Naive thymus-derived CD4-positive, alpha-beta T cell (primary cell): ENCODE measurements around the gene ZNF609. TPM values are rescaled to one million over a fixed set of nuclear protein-coding genes. Genes with fewer than 3 reads are reported as not detected.

Experiments used
- ATAC-seq: fragments of 150-1000 bp; cut with Tn5 transposase; 2 replicates; pipeline ENCODE4 v1.10.0; 2021; ENCODE audit warnings: mild to moderate bottlenecking, moderate library complexity
- CTCF ChIA-PET: fragments of 350-600 bp; sonication (Branson Sonifier 250); formaldehyde crosslinking; loops from one replicate; lab custom pipeline; 2021; ENCODE audit warnings: antibody characterized with exemption; lab: Charles Lee
- POLR2A ChIA-PET: fragments of 350-600 bp; sonication (Branson Sonifier 250); formaldehyde crosslinking; loops from one replicate; lab custom pipeline; 2021; ENCODE audit warnings: antibody characterized with exemption, inconsistent platforms; lab: Charles Lee
- DNase-seq, 9 donors: peaks; one replicate each; pipeline versions ENCODE4 v3.0.0 to v3.0.0-alpha.2; 2020 to 2022; ENCODE audit warnings: mixed read lengths in 1 of 9
- H3K27ac ChIP-seq: one replicate; pipeline ENCODE4 v1.7.0; 2013; ENCODE audit warnings: mild to moderate bottlenecking, low read depth, low read length, moderate library complexity
- H3K27me3 ChIP-seq, 2 donors: one replicate each; pipeline ENCODE4 v1.7.0; 2013; ENCODE audit warnings: low read length in 2 of 2, mild to moderate bottlenecking in 2 of 2, moderate library complexity in 2 of 2; ENCODE audit not compliant: control insufficient read depth in 2 of 2, insufficient read depth in 2 of 2
- H3K36me3 ChIP-seq, 3 experiments: 1 replicate in 2 of 3; 2 replicates in 1 of 3; pipeline ENCODE4 v1.7.0; 2013; ENCODE audit warnings: low read length in 3 of 3, mild to moderate bottlenecking in 3 of 3, moderate library complexity in 1 of 3; ENCODE audit not compliant: insufficient read depth in 3 of 3, control insufficient read depth in 2 of 3
- H3K4me1 ChIP-seq, 2 donors: one replicate each; pipeline ENCODE4 v1.7.0; 2013; ENCODE audit warnings: low read length in 2 of 2, mild to moderate bottlenecking in 2 of 2, moderate library complexity in 1 of 2; ENCODE audit not compliant: control insufficient read depth in 2 of 2, insufficient read depth in 2 of 2
- H3K4me3 ChIP-seq: 2 replicates; pipeline ENCODE4 v1.7.0; 2013; ENCODE audit warnings: mild to moderate bottlenecking, low read length
- H3K9me3 ChIP-seq, 3 experiments: 1 replicate in 2 of 3; 2 replicates in 1 of 3; pipeline ENCODE4 v1.7.0; 2013; ENCODE audit warnings: low read length in 3 of 3; ENCODE audit not compliant: control insufficient read depth in 2 of 3
- H3K27ac Mint-ChIP-seq, 9 donors: one replicate each; pipeline ENCODE4 v1.8.0; 2020 to 2022; ENCODE audit warnings: mixed read lengths in 9 of 9, mild to moderate bottlenecking in 8 of 9, moderate library complexity in 5 of 9, inconsistent platforms in 2 of 9
- H3K27me3 Mint-ChIP-seq, 5 donors: one replicate each; pipeline ENCODE4 v1.8.0; 2021 to 2022; ENCODE audit warnings: mixed read lengths in 5 of 5, mild to moderate bottlenecking in 1 of 5
- H3K36me3 Mint-ChIP-seq, 5 donors: one replicate each; pipeline ENCODE4 v1.8.0; 2020 to 2022; ENCODE audit warnings: mixed read lengths in 5 of 5, mild to moderate bottlenecking in 3 of 5, inconsistent platforms in 1 of 5
- H3K4me1 Mint-ChIP-seq, 7 donors: one replicate each; pipeline ENCODE4 v1.8.0; 2020 to 2022; ENCODE audit warnings: mixed read lengths in 7 of 7, mild to moderate bottlenecking in 3 of 7, inconsistent platforms in 1 of 7
- H3K4me3 Mint-ChIP-seq, 10 donors: one replicate each; pipeline ENCODE4 v1.8.0; 2020 to 2022; ENCODE audit warnings: mild to moderate bottlenecking in 10 of 10, mixed read lengths in 10 of 10, moderate library complexity in 6 of 10, inconsistent platforms in 2 of 10
- H3K9me3 Mint-ChIP-seq, 11 donors: one replicate each; pipeline ENCODE4 v1.8.0; 2020 to 2022; ENCODE audit warnings: mixed read lengths in 11 of 11, mild to moderate bottlenecking in 4 of 11, inconsistent platforms in 1 of 11, moderate library complexity in 1 of 11
- intact Hi-C, 2 donors: fragments of 100-400 bp; cut with micrococcal nuclease; formaldehyde crosslinking; loops; one replicate each; pipeline ENCODE4 v1.15.1; 2023
- polyA plus RNA-seq, 2 donors: library from polyadenylated mRNA; unstranded; fragments of 300-500 nt; fragmentation: Illumina TruSeq; gene quantifications; one replicate each; pipeline ENCODE4 v1.2.3, GENCODE V29; 2021
- total RNA-seq, 6 experiments: library from RNA in 5 of 6; stranded (reverse) in 5 of 6; gene quantifications; 1 replicate in 5 of 6; 2 replicates in 1 of 6; pipeline ENCODE4 v1.2.3 and lab custom pipeline; 2021 to 2026

ZNF609 gene
- total and polyA plus RNA-seq, 7 experiments from 2014 or later, result 10.1 to 89.1 (median 71.9) TPM

DNA sequence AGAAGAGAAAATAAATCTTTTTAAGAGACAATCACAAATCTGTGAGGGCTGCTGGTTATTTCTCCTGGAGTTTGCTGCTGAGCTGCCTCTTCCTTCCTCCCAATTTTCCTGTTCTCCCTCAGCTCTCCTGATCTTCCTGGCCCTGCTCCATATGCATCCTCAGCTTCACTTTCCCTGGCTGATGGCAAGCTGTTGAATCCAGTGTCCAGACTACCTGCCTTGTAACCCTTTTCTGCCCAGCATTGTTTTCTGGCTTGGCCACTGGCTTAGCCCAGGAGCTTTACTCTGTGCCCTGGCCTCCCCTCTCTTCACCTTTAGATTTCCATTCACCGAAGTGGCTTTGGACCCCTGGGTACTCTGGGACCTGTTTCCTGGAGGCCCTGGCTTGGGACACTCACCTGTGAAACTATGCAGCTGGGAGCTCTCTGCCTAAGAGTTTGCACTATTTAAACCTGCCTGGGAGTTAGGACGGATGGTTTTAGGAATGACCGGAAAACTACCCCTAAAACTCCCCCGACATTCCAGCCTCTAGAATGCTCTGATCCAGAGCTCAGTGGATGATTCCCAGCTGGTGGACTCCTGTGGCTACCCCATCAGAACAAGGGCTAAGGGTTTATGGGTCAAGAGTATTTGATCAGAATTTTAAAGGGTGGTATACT lies 225.0 kb downstream of the ZNF609 start:
- Mint-ChIP-seq H3K36me3 (peaks cover 3 to 39% (median 17%) of the 10 kb centered on the region in 5 donors), H3K4me1 (peaks cover 0 to 15% (median 4%) of the 10 kb centered on the region in 7 donors), H3K9me3 (peaks cover 0 to 1% (median 0%) of the 10 kb centered on the region in 11 donors), H3K27ac (peak overlapping the region in 6 of 9 donors; percentile 10 to 79 (median 42)), H3K27me3 (no peaks in the 10 kb centered on the region), H3K4me3 (no peak overlapping the region)
- ATAC-seq (no peak), DNase-seq (no peak)
- intact Hi-C loops, result loop anchor here in 1 of 2 donors (10.0 kb wide), 1 partner anchor 481 kb away; no protein-coding TSS in a partner anchor
- CTCF ChIA-PET, result interaction anchor here (0.6 to 15.8 kb wide), 6 partner anchors 10 to 366 kb away, joined by 3 to 211 read pairs (median 4); no protein-coding TSS in a partner anchor
- Histone ChIP-seq H3K4me1 (no peaks in the 10 kb centered on the region), H3K36me3 (peaks cover 7 to 90% (median 19%) of the 10 kb centered on the region in 3 experiments), H3K9me3 (no peaks in the 10 kb centered on the region), H3K27me3 (no peaks in the 10 kb centered on the region), H3K27ac (no peak overlapping the region), H3K4me3 (no peak overlapping the region)
- POLR2A ChIA-PET, result interaction anchor here (0.6 kb wide), 2 partner anchors 68 to 167 kb away, joined by 3 to 5 read pairs; no protein-coding TSS in a partner anchor

DNA sequence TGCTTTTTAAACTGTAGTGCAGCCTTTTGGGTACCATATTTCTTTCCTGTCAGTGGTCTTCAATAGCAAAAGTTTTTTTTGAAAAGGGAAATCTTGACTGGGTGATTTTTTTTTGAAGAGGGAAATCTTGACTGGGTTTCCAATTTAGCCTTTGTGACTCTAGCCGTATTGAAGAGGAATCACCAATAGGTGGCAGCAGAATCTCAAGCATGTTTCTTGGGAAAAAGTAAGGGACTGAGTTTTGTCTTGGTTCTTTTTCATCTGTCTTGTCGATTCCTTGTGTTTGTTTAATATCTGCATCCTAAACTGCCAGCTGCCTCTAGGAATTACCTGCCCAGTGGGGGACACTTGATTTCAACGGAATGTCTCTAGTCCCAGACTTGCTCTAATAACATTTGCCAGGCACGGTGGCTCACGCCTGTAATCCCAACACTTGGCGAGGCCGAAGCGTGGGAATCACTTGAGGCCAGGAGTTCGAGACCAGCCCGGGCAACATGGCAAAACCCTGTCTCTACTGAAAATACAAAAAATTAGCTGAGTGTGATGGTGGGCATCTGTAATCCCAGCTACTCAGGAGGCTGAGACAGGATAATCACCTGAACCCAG lies 225.9 kb downstream of the ZNF609 start:
- POLR2A ChIA-PET, result interaction anchor here (1.2 kb wide), 2 partner anchors 11 to 42 kb away, joined by 4 to 5 read pairs; no protein-coding TSS in a partner anchor
- peak; percentile 66 for ATAC-seq
- H3K9me3 Mint-ChIP-seq, result no peaks in the 10 kb centered on the region

GRCh38 chr15:64687172-64687571 lies 226.8 kb downstream of the ZNF609 start:
- Mint-ChIP-seq H3K9me3 (peaks cover 0 to 2% (median 0%) of the 10 kb centered on the region in 11 donors), H3K4me1 (peaks cover 2 to 12% (median 9%) of the 10 kb centered on the region in 7 donors), H3K36me3 (peaks cover 3 to 23% (median 15%) of the 10 kb centered on the region in 5 donors), H3K27me3 (no peaks in the 10 kb centered on the region), H3K27ac (peak overlapping the region in 6 of 9 donors; percentile 13 to 71 (median 58)), H3K4me3 (no peak overlapping the region)
- no peaks in the 10 kb centered on the region for H3K9me3 ChIP-seq
- POLR2A ChIA-PET, result interaction anchor here (0.7 to 1.2 kb wide), 3 partner anchors 10 to 310 kb away, joined by 4 to 8 read pairs (median 5); no protein-coding TSS in a partner anchor
- intact Hi-C loops, result loop anchor here in 1 of 2 donors (2.0 to 10.0 kb wide), 2 partner anchors 16 to 482 kb away; no protein-coding TSS in a partner anchor
- H3K4me3 ChIP-seq, result no peak overlapping the region
- no peaks in the 10 kb centered on the region for H3K4me1 ChIP-seq
- CTCF ChIA-PET, result interaction anchor here (0.5 to 15.8 kb wide), 19 partner anchors 8 to 600 kb away, joined by 3 to 211 read pairs (median 4); partner anchors contain the start of gene PARP16
- H3K27ac ChIP-seq, result no peak overlapping the region
- H3K36me3 ChIP-seq, result peaks cover 7 to 90% (median 19%) of the 10 kb centered on the region in 3 experiments
- no peaks in the 10 kb centered on the region for H3K27me3 ChIP-seq
- no peak for DNase-seq
- no peak for ATAC-seq

More for the DNA sequence above, 225.9 kb downstream of the ZNF609 start:
- Histone ChIP-seq H3K9me3 (no peaks in the 10 kb centered on the region), H3K4me1 (no peaks in the 10 kb centered on the region), H3K36me3 (peaks cover 7 to 90% (median 19%) of the 10 kb centered on the region in 3 experiments), H3K27me3 (no peaks in the 10 kb centered on the region), H3K4me3 (no peak overlapping the region), H3K27ac (no peak overlapping the region)
- Mint-ChIP-seq H3K27ac (peak overlapping the region in 4 of 9 donors; percentile 22 to 69 (median 50)), H3K36me3 (peaks cover 3 to 30% (median 15%) of the 10 kb centered on the region in 5 donors), H3K4me1 (peaks cover under 1 to 11% (median 7%) of the 10 kb centered on the region in 7 donors), H3K27me3 (no peaks in the 10 kb centered on the region), H3K4me3 (no peak overlapping the region)
- DNase-seq, result peak in 6 of 9 donors; percentile 33 to 50 (median 38)
- intact Hi-C loops, result loop anchor here (1.0 to 10.0 kb wide), 4 partner anchors 17 to 481 kb away; no protein-coding TSS in a partner anchor
- CTCF ChIA-PET, result interaction anchor here (0.6 to 15.8 kb wide), 20 partner anchors 9 to 1604 kb away, joined by 3 to 211 read pairs (median 4); no protein-coding TSS in a partner anchor

GRCh38 chr15:64687688-64688087 lies 227.3 kb downstream of the ZNF609 start:
- ChIA-PET CTCF (interaction anchor here (0.5 to 15.8 kb wide), 9 partner anchors 11 to 259 kb away, joined by 3 to 211 read pairs (median 3); no protein-coding TSS in a partner anchor), POLR2A (interaction anchor here (1.2 kb wide), 2 partner anchors 10 to 40 kb away, joined by 4 to 5 read pairs; no protein-coding TSS in a partner anchor)
- Mint-ChIP-seq H3K27me3 (no peaks in the 10 kb centered on the region), H3K9me3 (peaks cover 0 to 2% (median 0%) of the 10 kb centered on the region in 11 donors), H3K4me1 (peaks cover 3 to 14% (median 11%) of the 10 kb centered on the region in 7 donors), H3K36me3 (peaks cover 3 to 19% (median 15%) of the 10 kb centered on the region in 5 donors), H3K4me3 (no peak overlapping the region), H3K27ac (peak overlapping the region in 6 of 9 donors; percentile 20 to 71 (median 62))
- DNase-seq, result no peak
- Histone ChIP-seq H3K9me3 (no peaks in the 10 kb centered on the region), H3K27me3 (no peaks in the 10 kb centered on the region), H3K27ac (no peak overlapping the region), H3K36me3 (peaks cover 8 to 86% (median 19%) of the 10 kb centered on the region in 3 experiments), H3K4me3 (no peak overlapping the region), H3K4me1 (no peaks in the 10 kb centered on the region)
- intact Hi-C loops, result loop anchor here in 1 of 2 donors (2.0 to 10.0 kb wide), 2 partner anchors 15 to 483 kb away; no protein-coding TSS in a partner anchor
- ATAC-seq, result no peak

GRCh38 chr15:64688770-64689169 lies 228.4 kb downstream of the ZNF609 start:
- ChIA-PET POLR2A (interaction anchor here (0.7 kb wide), 1 partner anchor 49 kb away, joined by 3 read pairs; no protein-coding TSS in a partner anchor), CTCF (interaction anchor here (0.6 to 15.8 kb wide), 3 partner anchors 40 to 538 kb away, joined by 3 to 211 read pairs (median 5); no protein-coding TSS in a partner anchor)
- H3K36me3 ChIP-seq, result peaks cover 10 to 81% (median 11%) of the 10 kb centered on the region in 3 experiments
- no peaks in the 10 kb centered on the region for H3K27me3 Mint-ChIP-seq
- intact Hi-C loops, result loop anchor here in 1 of 2 donors (10.0 kb wide), 1 partner anchor 484 kb away; no protein-coding TSS in a partner anchor
- H3K36me3 Mint-ChIP-seq, result peaks cover 3 to 19% (median 13%) of the 10 kb centered on the region in 5 donors
- H3K27me3 ChIP-seq, result no peaks in the 10 kb centered on the region
- H3K9me3 ChIP-seq, result no peaks in the 10 kb centered on the region
- ATAC-seq (no peak), DNase-seq (no peak)
- H3K4me1 ChIP-seq, result no peaks in the 10 kb centered on the region
- H3K27ac Mint-ChIP-seq, result peak overlapping the region in 5 of 9 donors; percentile 12 to 71 (median 20)
- H3K4me1 Mint-ChIP-seq, result peaks cover 6 to 20% (median 16%) of the 10 kb centered on the region in 7 donors
- no peak overlapping the region for H3K4me3 Mint-ChIP-seq
- H3K4me3 ChIP-seq, result no peak overlapping the region
- no peak overlapping the region for H3K27ac ChIP-seq
- H3K9me3 Mint-ChIP-seq, result peaks cover 0 to 2% (median 0%) of the 10 kb centered on the region in 11 donors
